ENCODE measurements around the gene TRMT2A. TPM values are rescaled to one million over a fixed set of nuclear protein-coding genes. Genes with fewer than 3 reads are reported as not detected.
A peak's percentile ranks its signal among the peaks of the same experiment; 100 is the strongest.

The TRMT2A gene
- total RNA-seq, 1 donor from 2014 or later = 44.8 TPM

DNA sequence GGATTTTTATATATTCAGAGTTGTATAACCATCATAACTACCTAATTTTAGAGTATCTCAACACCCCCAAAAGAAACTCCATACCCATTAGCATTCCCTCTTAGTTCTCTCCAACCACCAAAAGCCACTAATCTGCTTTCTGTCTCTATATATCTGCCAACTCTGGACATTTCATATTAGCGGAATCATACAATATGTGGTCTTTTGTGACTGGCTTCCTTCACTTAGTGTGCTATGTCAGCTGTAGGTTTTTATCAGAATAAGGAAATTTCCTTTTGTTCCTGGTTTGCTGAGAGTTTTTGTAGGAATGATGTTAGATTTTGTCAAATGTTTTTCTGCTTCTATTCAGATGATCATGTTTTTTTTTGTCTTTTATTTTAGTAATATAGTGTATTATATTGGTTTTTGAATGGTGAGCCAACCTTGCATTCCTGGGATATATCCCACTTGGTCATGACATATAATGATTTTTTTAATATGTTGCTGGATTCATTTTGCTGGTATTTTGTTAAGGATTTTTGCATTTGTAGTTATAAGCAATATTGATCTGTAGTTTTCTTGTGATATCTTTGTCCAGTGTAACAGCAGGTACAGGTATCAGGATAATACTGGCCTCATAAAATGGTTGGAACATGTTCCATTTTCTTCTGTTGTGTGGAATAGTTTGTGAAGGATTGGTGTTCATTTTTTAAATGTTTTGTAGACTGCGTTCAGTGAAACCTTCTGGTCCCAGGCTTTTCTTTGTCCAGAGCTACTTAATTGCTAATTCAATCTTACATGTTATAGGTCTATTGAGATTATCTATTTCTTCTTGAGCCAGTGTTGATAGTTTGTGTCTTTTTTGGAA lies 20.2 kb downstream of the TRMT2A start:
- no peaks in the 10 kb centered on the region for H3K9me3 Mint-ChIP-seq (ENCODE audit: unreplicated experiment)
- peaks cover 5% of the 10 kb centered on the region for H3K27me3 Mint-ChIP-seq (ENCODE audit: unreplicated experiment)
- no peak overlapping the region for H3K27ac Mint-ChIP-seq (ENCODE audit: unreplicated experiment)
- no peak for DNase-seq (ENCODE audit: low spot score)
- peaks cover 60% of the 10 kb centered on the region for H3K36me3 Mint-ChIP-seq (ENCODE audit: low read depth, unreplicated experiment)
- TF ChIP-seq, protein P1, sequence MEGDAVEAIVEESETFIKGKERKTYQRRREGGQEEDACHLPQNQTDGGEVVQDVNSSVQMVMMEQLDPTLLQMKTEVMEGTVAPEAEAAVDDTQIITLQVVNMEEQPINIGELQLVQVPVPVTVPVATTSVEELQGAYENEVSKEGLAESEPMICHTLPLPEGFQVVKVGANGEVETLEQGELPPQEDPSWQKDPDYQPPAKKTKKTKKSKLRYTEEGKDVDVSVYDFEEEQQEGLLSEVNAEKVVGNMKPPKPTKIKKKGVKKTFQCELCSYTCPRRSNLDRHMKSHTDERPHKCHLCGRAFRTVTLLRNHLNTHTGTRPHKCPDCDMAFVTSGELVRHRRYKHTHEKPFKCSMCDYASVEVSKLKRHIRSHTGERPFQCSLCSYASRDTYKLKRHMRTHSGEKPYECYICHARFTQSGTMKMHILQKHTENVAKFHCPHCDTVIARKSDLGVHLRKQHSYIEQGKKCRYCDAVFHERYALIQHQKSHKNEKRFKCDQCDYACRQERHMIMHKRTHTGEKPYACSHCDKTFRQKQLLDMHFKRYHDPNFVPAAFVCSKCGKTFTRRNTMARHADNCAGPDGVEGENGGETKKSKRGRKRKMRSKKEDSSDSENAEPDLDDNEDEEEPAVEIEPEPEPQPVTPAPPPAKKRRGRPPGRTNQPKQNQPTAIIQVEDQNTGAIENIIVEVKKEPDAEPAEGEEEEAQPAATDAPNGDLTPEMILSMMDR (IDR thresholded peaks at IDR 0.05; ENCODE audit: unreplicated experiment) = no peak
- peak overlapping the region; percentile 49 for H3K4me3 Mint-ChIP-seq (ENCODE audit: unreplicated experiment)
- no peaks in the 10 kb centered on the region for H3K4me1 Mint-ChIP-seq (ENCODE audit: unreplicated experiment)

DNA sequence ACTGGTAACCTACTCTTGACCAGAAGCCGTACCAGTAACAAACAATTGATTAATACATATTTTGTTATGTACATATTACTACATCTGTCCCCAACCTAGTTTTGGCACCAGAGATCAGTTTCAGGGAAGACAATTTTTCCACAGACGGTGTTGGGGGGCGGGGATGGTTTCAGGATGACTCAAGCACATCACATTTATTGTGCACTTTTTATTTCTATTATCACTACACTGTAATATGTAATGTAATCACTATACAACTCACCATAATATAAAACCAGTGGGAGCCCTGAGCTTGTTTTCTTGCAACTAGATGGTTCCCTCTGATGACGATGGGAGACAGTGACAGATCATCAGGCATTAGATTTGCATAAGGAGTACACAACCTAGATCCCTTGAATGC lies 21.5 kb downstream of the TRMT2A start:
- Mint-ChIP-seq H3K36me3 (ENCODE audit: low read depth, unreplicated experiment) (peaks cover 70% of the 10 kb centered on the region), H3K9me3 (ENCODE audit: unreplicated experiment) (no peaks in the 10 kb centered on the region), H3K4me1 (ENCODE audit: unreplicated experiment) (no peaks in the 10 kb centered on the region), H3K4me3 (ENCODE audit: unreplicated experiment) (no peak overlapping the region), H3K27me3 (ENCODE audit: unreplicated experiment) (peaks cover 5% of the 10 kb centered on the region), H3K27ac (ENCODE audit: unreplicated experiment) (no peak overlapping the region)
- TF ChIP-seq, protein P1 (IDR thresholded peaks at IDR 0.05; ENCODE audit: unreplicated experiment) = no peak
- no peak for DNase-seq (ENCODE audit: low spot score)

DNA sequence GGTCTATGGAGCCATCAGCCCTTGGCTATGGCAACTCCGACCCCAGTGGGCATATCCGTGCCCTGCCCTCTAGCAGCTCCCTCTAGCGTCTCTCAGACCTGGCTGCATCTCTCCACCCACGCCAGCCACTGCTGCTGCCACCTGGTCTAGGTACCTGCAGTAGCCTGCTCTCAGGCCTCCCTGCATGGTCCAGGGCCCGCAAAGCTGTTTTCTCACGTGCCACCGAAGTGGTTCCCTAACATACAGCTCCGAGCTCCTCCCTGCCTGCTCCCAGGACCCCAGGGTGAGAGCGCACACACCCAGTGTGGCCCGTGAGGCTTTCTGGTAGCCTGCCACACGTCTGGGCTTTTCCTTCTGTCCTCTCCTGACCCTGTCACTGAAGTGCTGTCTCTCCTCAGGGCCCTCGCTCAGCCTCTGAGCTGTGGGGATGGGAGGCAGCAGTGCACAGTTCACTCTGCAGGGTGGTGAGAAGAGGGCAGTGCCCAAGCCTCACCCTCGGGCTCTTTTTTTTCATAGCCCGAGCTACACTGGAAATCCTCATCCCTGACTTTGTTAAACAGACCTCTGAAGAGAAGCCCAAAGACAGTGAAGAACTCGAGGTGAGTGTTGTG lies 22.7 kb downstream of the TRMT2A start:
- Mint-ChIP-seq H3K36me3 (ENCODE audit: low read depth, unreplicated experiment) (peaks cover 76% of the 10 kb centered on the region), H3K4me3 (ENCODE audit: unreplicated experiment) (peak overlapping the region; percentile 71), H3K27me3 (ENCODE audit: unreplicated experiment) (peaks cover 7% of the 10 kb centered on the region), H3K27ac (ENCODE audit: unreplicated experiment) (no peak overlapping the region), H3K9me3 (ENCODE audit: unreplicated experiment) (no peaks in the 10 kb centered on the region), H3K4me1 (ENCODE audit: unreplicated experiment) (no peaks in the 10 kb centered on the region)
- TF ChIP-seq, protein P1 (IDR thresholded peaks at IDR 0.05; ENCODE audit: unreplicated experiment) = no peak
- DNase-seq (ENCODE audit: low spot score) = no peak

DNA sequence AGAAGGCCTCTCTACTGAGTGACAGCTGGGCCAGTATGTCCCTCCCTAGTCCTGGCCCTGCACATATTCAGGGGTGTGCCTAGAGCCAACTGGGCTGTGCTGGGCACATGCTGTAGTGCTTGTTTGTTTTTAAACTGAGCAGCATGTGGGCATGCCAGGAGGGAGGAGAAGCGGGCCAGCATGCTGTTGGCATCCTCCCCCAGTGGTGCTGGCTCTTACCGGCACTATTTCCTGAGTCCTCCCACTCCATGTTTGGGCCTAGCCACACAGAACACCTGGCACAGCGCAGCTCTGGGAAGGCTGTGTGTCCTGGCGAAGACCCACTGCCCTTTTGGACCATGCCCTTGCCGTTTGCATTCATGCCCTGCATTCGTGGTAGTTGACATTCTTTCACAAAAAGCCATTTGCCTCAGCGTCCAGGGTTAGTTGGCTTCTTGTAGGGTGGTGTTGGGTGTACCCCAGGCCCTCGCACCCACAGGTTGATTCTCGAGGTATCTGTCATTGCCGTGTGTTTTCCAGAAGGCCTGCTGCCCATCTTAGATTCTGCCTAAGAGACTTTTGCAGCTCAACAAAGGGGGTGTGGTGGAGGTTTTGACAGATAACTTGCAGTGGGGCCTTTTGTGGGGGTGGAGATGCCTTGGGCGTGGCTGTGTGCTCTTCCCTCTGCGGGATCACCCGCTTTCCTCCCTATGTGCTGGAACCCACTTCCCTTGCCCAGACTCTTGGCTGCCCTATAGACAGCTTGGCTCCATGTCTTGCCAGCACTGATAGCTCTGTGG lies 23.4 kb downstream of the TRMT2A start:
- Mint-ChIP-seq H3K27me3 (ENCODE audit: unreplicated experiment) (peaks cover 7% of the 10 kb centered on the region), H3K9me3 (ENCODE audit: unreplicated experiment) (no peaks in the 10 kb centered on the region), H3K36me3 (ENCODE audit: low read depth, unreplicated experiment) (peaks cover 75% of the 10 kb centered on the region), H3K4me1 (ENCODE audit: unreplicated experiment) (no peaks in the 10 kb centered on the region), H3K4me3 (ENCODE audit: unreplicated experiment) (peak overlapping the region; percentile 71), H3K27ac (ENCODE audit: unreplicated experiment) (no peak overlapping the region)
- TF ChIP-seq, protein P1 (IDR thresholded peaks at IDR 0.05; ENCODE audit: unreplicated experiment) = no peak
- DNase-seq (ENCODE audit: low spot score) = no peak

All from endothelial cell (in vitro differentiated cells).